ENCODE measurements around the gene CALML4.

- no peak for TF ChIP-seq TOX (CRISPR knock-in tag; IDR thresholded peaks at IDR 0.05; ENCODE audit: borderline replicate concordance)
- TF ChIP-seq SNAI2 (CRISPR knock-in tag; IDR thresholded peaks at IDR 0.05): no peak
- TF ChIP-seq CREB5 (CRISPR knock-in tag; IDR thresholded peaks at IDR 0.05; ENCODE audit: low read depth): no peak
- no peak for TF ChIP-seq ZNF565 (CRISPR knock-in tag; conservative IDR thresholded peaks at IDR 0.05; ENCODE audit: low read depth)
- TF ChIP-seq RARB (CRISPR knock-in tag; IDR thresholded peaks at IDR 0.05): no peak
- TF ChIP-seq OSR1 (CRISPR knock-in tag; IDR thresholded peaks at IDR 0.05): no peak
- no peak for TF ChIP-seq PATZ1 (CRISPR knock-in tag; IDR thresholded peaks at IDR 0.05; ENCODE audit: borderline replicate concordance)
- TF ChIP-seq PPARA (CRISPR knock-in tag; IDR thresholded peaks at IDR 0.05; ENCODE audit: borderline replicate concordance): no peak
- no peak for TF ChIP-seq ZFP3 (CRISPR knock-in tag; IDR thresholded peaks at IDR 0.05)
- TF ChIP-seq CSRNP3 (CRISPR knock-in tag; IDR thresholded peaks at IDR 0.05): no peak
These were observed 19.0 kb upstream of the CALML4 start for GRCh38 chr15:68224108-68224507.

Measured in SK-N-SH treated with all-trans-retinoic acid at 6 μM for 48 hours (cell line).